Astrocyte of the cerebellum (primary cell): ENCODE measurements around the gene EVL.

Experiments used
- DNase-seq: peaks from one replicate; pipeline ENCODE4 v3.0.0-alpha.2; 2011; ENCODE audit warnings: low read depth
- H3K4me3 ChIP-seq: 2 replicates; pipeline ENCODE4 v1.5.1; 2011; ENCODE audit warnings: mild to moderate bottlenecking, low read depth, low read length, moderate library complexity
- CTCF ChIP-seq: IDR thresholded peaks from 2 replicates; pipeline ENCODE4 v1.5.1; 2012; ENCODE audit warnings: low read length, low read depth, moderate library complexity, mild to moderate bottlenecking; ENCODE audit errors: missing control alignments
- in situ Hi-C: cut with HindIII; loops from 2 replicates; pipeline ENCODE4 v1.10.0; 2017; ENCODE audit warnings: low sequenced_read_pairs

The EVL gene

GRCh38 chr14:100117633-100118395, 52.6 kb downstream of the EVL start:
- no peak overlapping the region for H3K4me3 ChIP-seq
- TF ChIP-seq CTCF: no peak
- in situ Hi-C loops: no loop called here
- DNase-seq: no peak

GRCh38 chr14:100118396-100119011, 53.3 kb downstream of the EVL start:
- H3K4me3 ChIP-seq: no peak overlapping the region
- DNase-seq: no peak
- in situ Hi-C loops: no loop called here
- TF ChIP-seq CTCF: no peak

GRCh38 chr14:100119251-100119650, 54.0 kb downstream of the EVL start:
- in situ Hi-C loops: no loop called here
- DNase-seq: no peak
- no peak for TF ChIP-seq CTCF
- H3K4me3 ChIP-seq: no peak overlapping the region

- H3K4me3 ChIP-seq: no peak overlapping the region
- TF ChIP-seq CTCF: no peak
- in situ Hi-C loops: no loop called here
- DNase-seq: no peak
These were observed 55.5 kb downstream of the EVL start for GRCh38 chr14:100120522-100121269.

- H3K4me3 ChIP-seq: no peak overlapping the region
- TF ChIP-seq CTCF: no peak
- in situ Hi-C loops: no loop called here
- no peak for DNase-seq
These were observed 56.6 kb downstream of the EVL start for GRCh38 chr14:100121643-100122480.
